Measurements from ENCODE around the gene TAF1L.

Gene TAF1L

DNA sequence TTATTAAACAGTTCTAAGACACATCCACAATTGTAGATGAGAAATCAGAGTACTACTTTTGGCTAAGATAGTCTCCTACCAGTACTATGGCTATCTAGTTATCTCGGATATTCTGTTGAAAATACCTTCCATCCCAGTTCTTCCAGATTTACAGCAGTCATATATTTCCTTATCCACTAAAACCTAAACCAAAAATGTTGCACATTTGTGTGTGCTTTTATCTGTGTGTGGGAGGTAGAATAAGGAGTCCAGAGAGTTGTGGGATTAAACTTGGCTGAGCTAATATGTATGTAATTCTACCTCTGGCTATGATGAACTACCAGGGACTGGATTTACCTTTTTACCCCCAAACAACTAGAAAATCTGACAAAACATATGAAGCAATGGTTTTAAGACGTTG lies 45.0 kb downstream of the TAF1L start:
- DNase-seq = no peak

DNA sequence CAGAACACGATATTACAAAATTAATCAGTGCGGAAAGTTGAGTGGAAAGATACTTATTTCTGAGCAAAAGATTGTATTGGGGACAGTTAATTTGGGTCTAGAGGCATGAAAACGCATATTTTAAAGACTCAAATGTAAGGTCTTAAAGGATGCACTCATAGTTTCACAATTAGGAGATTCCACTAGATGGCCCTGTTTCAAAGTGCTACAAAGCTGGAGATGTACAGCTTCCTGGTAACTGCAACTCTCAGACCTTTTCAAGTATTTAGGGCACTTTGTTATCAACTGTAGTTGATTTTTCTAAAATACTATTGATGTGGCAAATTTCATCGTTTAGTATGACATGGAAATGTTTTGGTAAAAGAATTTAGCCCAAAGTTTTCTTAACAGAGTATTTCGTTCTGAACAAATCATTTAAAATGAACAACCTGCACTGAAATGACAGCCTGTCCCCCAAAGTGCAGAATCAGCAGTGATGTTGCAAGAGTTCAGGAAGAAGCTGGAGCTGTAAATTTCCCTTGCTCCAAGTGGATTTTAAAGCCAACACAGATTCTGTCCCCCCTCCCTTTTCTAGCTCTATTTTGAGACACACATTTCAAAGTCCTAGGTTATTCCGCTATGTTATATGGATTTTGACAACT lies 46.3 kb downstream of the TAF1L start:
- peak; percentile 49 for DNase-seq

DNA sequence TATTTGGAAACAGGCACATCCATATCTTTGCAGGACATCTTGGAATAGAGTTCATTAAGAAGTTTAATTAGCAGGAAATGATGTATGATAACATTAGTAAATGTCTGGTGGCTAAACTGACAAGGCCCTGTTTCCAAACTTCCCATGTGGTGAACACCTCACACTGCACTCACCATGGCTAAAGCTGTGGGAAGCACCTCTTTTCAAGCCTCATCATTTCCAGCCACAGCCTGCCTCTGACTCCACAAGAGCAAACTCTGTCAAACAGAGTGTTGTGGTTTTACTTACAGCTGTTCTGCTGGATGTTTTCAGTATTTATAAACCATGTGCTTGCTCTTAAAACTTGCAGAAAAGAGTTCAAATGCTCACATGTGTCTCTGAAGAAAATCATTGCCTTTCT lies 47.6 kb downstream of the TAF1L start:
- DNase-seq = no peak

DNA sequence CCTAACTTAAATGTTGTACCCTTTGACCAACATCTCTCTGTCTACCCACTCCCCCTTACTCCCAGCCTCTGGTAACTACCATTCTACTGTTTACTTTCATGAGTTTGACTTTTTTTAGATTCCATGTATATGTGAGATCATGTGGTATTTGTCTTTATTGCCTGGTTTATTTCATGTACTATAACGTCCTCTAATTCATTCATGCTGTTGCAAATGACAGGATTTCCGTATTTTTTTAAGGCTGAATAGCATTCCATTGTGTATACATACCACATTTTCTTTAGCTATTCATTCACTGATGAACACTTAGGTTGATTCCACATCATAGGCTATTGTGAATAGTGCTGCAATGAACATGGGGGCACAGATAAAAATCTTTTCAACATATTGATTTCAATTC lies 50.7 kb downstream of the TAF1L start:
- peak; percentile 28 for DNase-seq

DNA sequence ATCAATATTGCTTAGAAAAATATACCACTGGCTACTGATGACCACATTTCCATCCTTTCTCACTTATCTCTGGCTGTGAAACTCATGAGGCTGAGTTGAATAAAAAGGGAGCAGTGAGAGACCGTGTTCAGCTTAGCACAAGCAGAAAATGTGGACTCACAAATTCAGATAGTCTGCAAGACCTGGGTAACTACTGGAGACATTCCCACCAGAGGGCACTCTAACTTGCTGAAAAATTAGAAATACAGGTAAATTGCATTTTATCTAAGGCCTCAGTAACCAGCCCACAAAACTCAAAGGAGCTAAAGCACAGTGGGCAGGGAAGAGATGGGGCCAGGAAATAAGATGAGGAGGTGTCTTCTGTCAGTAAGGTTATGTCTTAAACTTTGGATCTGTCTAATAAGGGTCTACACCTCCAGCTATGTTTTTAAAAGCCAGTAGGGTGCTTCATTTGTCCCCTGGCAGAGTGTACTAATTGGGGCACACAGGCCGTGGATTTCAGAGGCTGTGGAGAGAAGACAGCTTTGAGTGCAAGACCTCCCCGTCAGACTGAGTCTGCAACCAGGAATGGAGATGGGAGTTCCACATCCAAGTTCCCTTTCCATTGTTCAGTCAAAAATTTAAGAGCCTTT lies 53.8 kb downstream of the TAF1L start:
- peak; percentile 58 for DNase-seq

DNA sequence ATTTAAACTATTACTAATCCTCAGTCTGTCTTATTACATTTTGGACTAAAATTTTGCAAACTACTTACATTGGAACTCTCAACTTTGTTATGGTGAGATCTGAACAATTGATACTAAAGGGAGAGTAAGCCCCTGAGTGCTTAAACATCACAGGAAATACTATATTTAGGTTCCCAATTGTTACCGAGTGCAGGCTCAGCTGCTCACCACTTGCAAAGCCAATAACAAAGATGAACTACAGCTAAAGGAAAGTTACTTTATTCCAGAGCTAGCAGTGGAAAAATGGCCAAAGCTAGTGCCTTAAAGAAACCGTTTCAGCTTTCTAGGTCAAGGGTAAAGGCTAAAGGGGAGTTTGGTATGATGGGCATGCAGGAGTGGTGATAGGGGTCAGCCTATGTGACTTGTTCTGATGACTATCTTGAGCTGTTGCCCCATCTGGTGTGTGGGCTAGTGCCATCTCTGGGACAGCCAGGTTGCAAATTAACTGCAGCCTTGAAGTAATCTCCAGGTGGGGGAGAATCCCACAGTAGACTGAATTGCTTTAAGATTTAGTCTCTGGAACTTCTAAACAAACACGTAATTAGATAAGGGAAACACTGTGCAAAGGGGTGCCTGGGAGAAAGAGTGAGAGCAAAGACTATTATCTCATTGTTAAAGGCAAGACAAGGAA lies 54.7 kb downstream of the TAF1L start:
- no peak for DNase-seq

DNA sequence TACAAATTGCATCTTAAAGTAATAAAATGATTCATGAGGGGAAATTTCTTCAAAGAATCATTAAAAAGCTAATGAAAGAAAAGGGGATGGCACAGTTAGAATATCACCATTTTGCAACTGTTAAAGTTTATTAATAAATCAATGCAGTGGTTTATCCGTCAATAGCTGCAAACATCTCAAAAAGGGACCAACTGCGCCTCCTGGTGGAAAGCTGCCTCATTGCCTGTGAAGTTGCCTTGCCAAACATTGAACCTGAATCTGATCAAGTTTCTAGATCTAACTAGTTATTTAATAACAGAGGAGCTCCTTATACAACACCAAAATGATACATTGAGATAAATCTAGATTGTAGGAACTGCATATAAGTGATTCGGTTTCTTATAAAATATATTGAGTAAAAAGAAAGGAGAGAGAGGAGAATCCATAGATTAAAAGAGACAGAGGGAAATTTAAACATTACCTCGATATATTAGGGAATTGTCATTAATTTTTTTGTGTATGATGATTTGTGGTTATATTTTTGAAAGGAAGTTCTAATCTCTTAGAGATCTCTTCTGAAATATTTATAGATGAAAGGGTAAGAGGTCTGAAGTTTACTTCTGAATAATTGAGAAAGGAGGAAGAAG lies 55.6 kb downstream of the TAF1L start:
- DNase-seq = peak; percentile 59

Data from EL (cell line).